ENCODE data around the gene CLDN34.

The CLDN34 gene

DNA sequence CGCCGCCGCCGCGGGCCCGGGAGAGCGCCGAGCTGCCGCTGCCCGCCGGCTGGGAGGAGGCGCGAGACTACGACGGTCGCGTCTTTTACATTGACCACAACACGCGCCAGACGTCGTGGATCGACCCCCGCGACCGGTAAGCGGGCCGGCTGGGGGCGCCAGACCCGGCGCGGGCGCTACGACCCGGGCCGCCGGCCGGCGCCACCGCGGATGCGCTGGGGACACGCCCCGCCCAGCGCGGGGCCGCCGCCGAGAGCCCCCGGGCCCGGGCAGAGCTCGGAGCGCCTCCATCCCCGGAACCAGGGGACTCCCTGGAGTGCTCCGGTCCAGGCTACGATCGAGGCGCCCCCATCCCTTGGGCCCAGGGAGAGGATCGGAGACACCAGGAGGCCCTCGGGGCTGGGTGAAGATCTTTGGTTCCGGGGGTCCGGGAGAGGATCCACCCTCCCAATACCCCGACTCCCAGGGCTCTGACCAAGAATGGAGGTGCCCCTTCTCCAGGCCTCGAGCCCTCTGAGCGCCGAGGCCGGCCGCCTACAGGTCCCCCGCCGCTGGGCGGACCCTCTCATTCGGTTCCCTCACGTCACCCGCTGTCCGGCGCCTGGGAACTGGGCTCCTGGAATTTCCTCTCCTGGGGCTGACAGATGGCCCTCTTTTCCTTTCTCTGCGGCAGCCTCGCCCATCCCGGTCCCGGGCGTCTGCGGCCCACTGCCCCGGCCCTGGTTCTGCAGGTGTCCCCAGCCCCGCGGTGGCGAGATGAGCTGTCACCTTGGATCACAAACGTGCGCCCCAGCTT is 48.8 kb downstream of the CLDN34 start:
- DNase-seq (ENCODE audit: low read depth in 1 of 2, low spot score in 1 of 2): no peak

DNA sequence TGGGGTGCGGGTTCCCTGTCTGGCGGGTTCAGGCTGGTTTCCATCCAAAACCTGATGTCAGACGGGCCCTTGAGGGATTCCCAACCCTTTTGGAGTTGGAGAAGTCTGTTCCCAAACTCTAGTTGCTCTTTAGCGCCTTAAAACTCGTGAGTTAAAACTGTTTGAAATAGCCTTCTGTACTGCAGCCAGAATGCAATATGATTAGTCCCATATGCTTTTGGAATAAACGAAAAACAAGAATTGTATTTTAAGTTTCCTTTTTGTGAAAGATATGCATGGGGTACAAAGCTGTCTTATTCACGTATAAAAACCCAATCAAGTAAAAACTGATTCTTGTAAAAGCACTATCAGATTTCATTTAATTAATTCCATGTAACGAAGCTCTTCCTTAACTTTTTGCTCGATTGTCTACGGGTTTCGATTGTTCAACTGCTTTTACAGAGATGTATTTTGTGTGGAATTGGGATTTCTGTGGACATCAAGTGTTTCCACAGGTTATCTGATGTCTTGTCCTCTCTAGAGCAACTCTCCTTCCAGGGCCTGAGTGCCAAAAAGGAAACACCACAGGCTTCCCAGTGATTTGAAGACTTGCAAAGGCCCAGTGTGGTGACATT is 49.5 kb downstream of the CLDN34 start:
- no peak for DNase-seq (ENCODE audit: low read depth in 1 of 2, low spot score in 1 of 2)

DNA sequence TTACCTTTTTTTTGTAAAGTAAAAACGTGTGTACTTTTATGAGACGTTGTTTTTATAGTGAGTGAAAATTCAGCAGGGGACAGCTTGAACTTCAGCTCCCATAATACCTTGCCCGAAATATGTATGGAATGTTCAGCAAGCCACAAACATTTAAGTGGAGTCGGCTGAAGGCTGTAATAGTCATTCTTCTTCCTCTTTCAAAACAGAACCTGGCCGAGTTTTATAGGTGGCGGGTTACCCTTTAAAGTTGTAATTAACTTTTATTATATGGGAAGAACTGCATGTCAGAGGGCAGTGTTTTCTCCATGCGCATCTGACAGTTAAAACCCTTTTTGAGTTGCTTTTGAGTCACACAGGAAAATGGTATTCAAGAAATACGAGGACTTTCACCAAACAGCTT is 50.7 kb downstream of the CLDN34 start:
- DNase-seq (ENCODE audit: low read depth in 1 of 2, low spot score in 1 of 2): no peak

Measured in activated T-helper 1 cell treated with anti-CD3 and anti-CD28 coated beads, Interleukin-2, amount 50 U/mL, for 16 hours (primary cell).